Fibroblast of skin of right biceps (primary cell): ENCODE measurements around the gene MYH15.
"Not testable (repeated sequence)": the region's sequence is repeated elsewhere in the genome, so short reads cannot be mapped to it uniquely, and the experiment has no call there.

Experiments used
- DNase-seq: peaks from one replicate; pipeline ENCODE4 v3.0.0-alpha.2; 2013

MYH15 gene

DNA sequence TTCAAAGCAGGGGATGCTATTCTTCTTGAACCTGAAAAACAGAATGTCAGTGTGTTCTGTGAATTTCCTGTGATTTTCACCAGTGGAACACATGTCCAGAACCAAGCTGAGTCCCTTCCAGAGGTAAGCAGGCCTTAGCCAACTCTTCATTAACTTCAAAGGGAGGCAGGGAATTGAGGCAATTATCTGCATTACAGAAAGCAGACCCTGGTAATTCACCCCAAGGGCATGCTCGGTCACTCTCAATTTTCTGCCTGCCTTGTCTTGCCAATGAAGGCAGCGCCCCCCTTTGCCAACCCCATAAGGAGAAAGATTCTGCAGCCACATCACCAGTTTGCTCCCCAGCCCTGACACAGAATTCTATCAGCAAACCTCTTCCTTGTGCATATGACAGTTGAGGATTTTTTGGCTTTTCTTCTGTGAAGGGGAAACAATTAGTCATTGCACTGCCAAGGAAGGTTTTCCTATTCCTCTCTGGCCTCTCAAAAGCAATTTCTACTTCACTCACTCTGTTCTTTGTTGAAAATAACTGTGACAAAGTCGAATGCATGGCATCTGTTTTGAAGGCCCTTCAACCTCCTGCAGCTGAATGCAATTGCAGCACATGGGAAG is 128.8 kb downstream of the MYH15 start:
- DNase-seq: no peak

DNA sequence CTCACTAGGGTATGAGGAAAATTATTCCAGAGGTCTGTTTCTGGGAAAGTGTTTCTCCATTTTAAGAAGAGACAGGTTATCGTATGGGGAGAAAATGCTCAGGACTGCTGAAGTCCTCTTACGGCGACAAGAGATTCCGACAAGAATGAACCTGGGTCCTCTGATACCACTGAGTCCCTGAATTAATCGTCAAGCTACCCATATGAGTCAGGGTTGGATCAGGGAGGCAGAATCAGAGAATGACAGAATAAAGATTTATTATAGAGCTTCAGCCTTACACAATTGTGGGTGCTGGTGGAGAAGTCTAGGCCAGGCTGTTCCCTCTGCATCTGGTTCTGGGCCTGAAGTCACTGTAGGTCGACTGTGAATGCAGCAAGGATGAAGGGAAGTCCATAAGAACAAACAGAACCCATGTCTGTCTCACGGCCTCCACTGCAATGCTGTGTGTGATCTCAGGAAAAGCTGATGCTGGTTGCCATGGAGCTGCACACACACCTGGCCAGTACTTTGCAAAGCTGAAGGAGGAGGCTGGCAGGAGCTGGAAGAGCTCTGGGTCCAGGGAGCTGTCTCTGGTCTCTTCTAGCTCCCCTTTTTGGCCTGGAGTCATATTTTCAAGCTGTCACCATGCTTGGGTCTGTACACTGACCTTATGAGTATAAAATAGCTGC is 130.1 kb downstream of the MYH15 start:
- no peak for DNase-seq

DNA sequence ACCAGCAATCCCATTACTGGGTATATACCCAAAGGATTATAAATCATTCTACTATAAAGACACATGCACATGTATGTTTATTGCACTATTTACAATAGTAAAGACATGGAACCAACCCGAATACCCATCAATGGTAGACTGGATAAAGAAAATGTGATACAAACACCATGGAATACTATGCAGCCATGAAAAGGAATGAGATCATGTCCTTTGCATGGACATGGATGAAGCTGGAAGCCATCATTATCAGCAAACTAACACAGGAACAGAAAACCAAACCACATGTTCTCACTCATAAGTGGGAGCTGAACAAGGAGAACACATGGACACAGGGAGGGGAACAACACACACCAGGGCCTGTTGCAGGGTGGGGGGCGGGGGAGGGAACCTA is 131.4 kb downstream of the MYH15 start:
- not testable (repeated sequence) for DNase-seq

DNA sequence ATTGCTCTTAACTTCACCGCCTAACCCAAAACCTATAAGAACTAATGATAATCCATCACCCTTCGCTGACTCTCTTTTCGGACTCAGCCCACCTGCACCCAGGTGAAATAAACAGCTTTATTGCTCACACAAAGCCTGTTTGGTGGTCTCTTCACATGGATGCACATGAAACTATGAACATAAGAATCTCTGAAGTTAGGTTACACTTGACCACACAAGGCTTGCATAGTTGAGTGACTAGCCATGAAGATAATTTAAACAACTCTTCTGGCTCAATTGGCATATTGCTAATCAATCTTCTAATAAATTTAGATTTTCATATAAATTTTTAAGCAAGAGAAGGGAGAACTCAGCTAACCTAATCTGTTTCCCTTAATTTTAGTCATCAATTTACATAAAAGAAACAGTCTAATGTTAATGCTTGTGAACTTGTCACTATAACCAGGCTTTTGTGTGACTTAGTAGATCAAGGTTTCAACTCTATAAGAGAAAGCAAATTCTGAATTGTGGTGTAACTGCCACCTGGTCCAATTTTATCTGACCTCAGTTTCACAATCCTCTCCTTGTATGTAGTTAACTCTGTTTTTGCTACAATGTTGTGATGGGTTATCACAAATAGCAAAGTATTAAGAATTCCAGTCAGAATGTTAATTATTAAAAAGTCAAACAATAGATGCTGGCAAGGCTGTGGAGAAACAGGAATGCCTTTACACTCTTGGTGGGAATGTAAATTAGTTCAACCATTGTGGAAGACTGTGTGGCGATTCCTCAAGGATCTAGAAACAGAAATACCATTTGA is 132.0 kb downstream of the MYH15 start:
- no peak for DNase-seq

DNA sequence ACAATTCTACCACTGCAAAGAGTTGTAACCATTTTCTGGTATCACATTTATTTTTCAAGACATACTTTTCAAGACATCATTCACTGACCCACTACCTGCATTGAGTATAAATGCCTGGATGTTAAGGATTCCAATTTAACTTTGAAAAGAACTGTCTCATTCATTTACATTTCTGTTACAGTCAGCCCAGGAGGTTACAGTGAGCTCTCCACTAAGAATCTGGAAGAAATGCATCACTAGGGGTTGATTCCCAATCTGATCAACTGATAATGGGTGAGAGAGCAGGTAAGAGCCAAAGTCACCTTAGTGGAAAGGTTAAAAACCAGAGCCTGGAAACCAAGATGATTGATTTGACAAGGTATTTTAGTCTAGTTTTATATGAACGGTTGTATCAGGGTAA is 133.0 kb downstream of the MYH15 start:
- DNase-seq: no peak

DNA sequence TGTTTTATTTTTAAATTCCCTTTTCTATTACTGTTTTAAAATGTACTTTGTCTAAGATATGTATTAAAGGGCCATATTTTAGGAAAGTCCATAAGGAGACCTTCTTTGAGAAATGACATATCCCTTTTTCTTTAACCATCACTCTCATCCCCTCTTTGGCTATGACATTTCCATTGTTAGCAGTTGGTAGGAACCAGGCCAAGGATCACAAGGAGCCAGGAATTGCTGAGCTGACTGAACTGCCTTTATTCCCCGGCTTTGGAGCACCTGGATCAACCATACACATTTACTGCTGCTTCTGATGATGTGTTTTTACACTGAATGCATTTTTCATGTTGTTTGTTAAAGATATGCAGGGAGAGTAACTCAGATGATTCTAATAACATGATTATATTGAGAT is 134.4 kb downstream of the MYH15 start:
- no peak for DNase-seq

DNA sequence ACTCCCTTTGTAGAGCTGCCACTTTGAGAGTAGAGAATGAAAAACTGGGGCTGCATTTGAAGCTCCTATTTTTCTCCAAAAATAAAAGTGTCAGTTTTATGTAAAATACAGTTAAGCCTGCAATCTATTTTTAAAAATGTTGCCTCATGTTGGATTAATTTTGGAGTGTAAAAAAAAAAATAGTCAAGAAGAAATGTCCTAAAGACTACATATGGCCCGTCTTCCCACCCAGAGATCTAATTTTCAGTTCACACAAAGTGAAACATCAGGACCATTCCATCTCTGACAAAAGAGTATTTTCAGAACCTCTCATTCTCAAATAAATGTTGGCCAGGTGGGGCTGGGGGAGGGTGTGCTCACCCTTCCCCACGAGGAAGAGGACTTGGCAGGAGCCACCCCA is 151.4 kb downstream of the MYH15 start:
- no peak for DNase-seq

DNA sequence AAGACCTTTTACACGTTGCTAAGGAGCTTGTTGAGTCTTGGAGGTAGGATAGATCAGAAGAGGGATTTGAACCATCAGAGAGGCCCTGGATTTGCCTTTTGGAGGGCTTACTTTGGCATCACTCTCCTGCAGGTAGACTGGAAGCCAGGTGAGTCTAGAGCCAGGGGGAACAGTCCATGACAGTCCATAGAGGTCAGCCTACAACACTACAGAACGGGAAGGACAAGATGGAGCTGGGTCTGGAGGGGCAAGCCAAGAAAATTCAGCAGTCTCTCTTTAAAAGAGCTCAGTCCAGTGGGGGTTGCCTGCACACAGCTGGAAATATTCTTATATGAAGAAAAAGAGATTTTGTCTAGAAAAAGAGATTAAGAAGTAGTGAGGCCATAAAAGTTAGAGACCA is 153.4 kb downstream of the MYH15 start:
- DNase-seq: no peak

DNA sequence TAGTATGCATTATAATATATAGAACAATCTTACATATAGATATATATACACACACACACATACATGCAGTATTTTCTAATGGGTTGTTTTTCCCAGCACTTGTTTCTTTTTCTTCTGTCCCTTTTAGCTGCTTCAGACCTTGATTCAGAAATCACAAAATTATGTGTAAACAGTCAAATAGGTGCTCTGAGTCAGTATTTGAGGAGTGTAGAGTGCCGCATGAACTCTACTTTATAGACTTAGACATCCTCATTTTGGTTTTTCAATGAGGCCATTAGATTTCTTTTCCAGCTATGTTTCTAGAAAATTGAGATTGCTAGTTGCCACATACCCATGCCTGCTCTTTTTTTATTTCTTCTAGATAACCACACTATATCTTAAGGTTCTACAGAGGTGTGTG is 155.8 kb downstream of the MYH15 start:
- DNase-seq: no peak

DNA sequence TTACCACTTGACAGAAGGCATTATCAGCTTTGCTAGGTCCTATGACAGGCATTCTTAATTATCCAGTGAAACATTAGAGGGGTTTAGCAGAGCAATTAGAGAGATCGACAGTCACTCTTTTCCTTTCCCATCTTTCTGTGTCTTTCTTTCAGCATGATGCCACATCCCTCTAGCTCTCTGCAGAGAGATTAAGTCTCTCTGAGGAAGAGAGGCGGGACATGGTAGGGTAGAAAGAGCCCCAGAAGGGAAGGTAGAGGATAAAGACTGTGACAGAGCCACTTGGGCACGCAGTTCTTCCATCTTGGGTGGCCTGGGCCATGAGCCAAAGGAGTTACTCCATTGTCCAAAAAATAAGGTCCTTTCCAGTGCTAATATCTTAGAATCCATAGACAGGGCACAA is 158.2 kb downstream of the MYH15 start:
- no peak for DNase-seq

DNA sequence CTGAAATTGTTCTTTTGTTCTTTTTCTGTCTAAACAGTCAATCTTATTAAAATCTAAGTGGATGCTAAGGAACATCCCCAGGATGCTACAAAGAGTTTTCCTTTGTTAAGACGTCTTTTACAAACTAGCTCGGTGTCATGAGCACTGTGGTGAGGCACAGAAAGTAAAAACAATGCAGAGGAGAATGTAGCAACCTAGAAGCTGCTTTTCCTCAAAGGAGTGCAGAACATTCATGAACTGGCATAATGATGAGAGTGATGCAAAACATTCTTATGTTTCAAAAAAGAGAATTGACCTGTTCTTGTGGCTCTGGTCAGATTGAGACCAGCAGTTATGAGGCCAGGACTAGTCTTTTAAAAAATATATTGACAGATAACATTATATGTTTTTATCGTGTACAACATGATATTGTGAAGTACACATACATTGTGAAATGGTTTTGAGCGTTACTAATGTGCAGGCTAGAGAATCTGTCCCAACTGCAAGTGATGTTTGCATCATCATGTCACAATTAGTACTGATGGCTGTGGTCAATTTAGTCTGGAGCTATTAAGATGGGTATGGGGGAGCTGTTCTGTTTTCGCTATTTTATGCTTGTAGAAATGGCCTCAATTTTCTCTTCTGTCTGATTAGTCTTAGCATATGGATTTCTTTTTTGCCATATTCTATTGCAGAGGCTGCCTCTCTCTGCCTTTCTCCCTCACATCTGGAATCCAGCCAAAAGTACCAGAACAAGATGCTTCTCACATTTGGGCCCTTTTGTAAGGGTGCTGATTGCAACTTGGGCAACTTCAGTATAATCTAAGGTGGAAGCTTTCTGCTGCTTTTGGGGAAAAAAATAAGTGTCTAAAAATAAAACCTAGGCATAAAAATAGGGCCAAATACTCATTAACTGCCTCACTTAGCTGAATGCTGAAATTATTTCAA is 163.8 kb downstream of the MYH15 start:
- no peak for DNase-seq

DNA sequence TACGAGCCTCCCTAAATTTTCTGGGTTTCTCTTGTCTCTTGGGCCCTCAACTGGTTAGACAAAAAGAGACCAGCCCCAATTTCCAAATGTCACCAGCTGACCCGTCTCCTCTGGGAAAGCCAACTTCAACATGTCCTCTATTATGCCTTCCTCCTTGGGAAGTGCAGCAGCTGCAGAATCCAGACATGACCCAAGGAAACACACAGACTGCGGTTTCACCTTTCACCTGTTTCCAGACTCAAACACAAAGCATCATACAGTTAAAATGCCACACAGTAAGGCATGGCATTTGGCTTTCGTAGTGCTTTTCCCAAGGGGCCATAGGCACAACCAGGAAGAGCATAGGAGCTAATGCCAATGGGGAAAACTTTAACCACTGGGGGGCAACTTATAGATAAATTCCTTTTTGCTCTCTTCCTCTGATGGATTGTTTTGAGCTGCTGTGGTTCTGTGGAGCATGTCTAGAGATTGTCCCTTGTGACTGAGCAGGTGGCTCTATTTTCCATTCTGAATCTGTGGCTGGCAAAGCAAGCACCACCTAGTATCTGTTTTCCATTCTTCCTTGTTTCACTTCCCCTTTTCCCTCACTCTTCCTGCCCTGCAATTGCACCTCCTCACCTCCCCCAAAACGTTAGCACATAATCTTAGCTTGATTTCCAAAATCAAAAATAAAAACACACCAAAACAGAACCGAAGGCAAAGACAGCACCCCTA is 164.7 kb downstream of the MYH15 start:
- DNase-seq: no peak

DNA sequence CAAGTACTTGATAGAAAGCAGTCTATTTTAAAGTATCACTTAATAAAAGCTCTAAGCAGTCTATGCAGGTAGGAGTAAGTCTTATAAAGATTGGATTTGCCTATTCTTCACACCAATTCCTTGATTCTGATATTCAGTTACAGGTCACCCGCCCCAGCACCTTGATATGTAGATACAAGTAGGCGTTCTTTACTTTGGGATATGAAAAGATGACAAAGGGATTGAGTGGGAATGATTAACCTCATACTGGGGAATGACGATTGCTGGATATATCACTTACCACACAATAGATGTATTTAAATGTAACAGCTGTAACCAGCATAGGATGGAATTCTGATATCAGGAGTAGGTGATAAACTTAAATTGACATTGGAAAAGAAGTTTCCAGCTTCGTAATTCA is 166.9 kb downstream of the MYH15 start:
- DNase-seq: no peak

DNA sequence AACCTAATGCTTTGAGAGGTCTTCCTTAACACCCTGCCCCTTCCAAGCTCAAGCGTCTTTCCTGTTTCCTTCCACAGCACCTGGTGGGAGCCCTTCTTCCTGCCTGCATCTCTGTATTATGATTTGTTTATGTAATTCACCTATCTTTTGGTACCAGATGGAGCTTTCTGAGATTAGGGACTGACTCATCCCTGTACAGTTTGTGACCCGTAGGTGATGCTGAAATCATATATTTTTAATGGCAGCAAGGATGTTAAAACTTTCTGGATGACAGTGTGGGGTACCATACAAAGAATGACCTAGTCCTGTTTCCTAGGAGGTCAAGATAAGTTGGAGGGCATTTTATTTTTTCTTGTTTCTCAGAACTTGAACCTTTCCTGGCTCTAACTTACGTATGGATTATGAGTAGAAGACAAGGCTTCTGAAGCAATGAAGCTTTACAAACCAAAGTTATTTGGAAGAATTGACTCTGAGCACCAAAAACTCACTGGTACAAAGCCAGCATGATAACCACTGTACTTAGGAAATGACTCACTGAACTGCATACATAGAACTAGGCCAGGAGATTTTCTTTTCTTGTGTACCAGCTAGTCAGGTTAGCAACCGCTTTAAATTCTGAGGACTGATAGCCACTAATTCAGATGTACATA is 167.4 kb downstream of the MYH15 start:
- DNase-seq: peak; percentile 20

DNA sequence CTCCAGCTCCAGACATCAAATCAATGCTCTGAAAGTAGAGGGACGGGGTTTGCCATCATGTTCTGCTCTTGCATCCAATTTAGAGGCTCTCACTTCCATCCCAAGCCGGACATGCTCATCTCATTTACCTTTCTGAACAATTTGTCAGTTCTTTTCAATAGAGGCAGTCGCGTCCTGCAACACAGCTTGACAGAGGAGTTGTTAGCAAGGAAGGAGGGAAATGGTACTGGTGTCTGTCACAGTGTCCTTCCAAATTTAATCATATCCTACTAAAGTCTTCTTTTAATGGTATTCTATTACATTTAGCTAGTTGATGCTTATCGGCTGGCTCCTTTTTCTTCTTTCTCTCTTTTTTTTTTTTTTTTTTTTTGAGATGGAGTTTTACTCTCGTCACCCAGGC is 168.5 kb downstream of the MYH15 start:
- DNase-seq: no peak

DNA sequence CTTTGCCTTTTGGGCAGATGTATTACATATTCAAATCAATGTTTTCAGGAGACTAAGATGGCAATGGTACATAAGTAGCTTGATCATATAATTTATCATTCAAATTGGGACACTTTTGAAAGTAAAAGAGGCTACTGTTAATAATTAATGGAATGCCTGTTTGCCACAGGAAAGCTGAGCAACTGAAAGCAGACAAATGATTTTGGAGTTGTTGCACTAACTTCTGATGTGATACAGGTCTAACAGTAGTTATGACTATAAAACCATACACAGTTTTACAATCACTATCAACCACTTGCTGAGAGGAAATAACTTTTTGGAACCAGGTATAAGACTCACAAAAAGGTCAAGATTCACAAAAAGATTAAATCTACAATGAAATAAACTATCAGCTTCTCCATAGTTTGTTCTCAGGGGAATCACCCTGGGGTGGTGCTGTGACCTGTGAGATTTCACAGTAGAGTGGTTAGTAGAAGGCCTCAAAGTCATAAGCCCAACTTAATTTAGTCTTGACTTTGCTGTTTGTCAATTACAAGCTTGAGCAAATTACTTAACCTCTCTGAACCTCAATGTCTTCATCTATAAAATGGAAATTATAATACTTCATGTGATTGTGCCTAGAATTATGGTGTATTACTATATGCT is 171.4 kb downstream of the MYH15 start:
- no peak for DNase-seq

DNA sequence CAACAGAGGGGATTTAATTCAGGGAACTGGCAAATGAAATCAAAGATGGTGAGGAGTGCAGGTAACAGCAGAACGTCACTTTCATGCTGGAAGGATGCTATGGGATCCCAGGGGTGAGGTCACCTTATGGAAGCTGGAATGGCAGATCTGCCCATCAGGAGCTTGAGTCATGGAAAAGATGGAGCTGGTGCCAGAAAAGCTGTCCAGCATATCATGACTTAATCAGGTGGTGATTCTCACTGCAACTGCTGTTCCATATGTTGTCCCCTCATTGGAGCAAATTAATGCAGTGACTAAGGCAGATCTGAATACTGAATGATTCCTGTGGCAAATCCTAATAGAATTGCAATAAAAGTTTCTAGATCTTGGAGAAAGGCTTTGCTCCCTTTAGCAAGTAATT is 175.7 kb downstream of the MYH15 start:
- DNase-seq: peak; percentile 24

DNA sequence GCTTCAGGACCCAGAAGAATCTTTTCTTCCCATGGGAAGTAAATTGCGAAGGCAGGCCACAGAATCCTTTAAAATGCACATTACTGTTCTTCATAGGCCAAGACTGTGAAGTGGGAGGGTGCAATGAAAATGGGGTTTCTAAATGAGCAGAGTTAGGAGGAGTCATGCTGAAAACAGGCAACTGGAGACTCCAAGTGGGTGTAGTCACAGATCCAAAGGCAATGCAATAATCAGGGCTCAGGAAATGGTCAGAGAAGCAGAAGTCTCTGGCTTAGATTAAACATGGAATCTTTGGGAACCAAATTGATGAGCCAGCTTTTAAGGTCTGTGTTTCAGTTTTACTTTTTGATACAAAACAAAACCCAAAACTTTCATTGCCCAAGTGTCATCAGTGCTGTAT is 176.4 kb downstream of the MYH15 start:
- DNase-seq: no peak

DNA sequence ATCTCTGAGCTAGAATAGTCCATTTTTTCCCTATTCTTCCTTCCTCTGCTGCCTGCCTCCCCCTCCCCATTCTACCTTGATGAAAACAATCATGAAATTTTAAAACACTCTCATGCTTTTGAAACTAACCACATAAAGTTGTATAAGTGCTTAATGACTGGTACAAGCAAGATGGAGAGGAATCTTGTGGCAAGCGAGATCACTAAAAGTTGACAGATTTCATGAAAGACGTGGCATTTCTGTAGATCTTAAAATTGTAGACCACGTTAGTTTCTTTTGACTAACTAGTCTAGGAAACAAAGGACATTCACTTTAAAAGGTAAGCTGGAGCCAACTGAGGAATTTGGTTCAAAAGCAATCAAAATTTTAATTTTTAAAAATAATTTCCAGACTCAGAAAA is 178.6 kb downstream of the MYH15 start:
- DNase-seq: no peak
